Hepatic stellate cell (primary cell): Measurements from ENCODE around the gene VRK2.
"Not testable (repeated sequence)": the region's sequence is repeated elsewhere in the genome, so short reads cannot be mapped to it uniquely, and the experiment has no call there.

Experiments used
- DNase-seq: peaks from one replicate; pipeline ENCODE4 v3.0.0; 2011; ENCODE audit warnings: low spot score

VRK2 gene

GRCh38 chr2:58168130-58168529 lies 121.5 kb downstream of the VRK2 start:
- not testable (repeated sequence) for DNase-seq

- not testable (repeated sequence) for DNase-seq
Observed at GRCh38 chr2:58169845-58170244, 123.2 kb downstream of the VRK2 start.

GRCh38 chr2:58170334-58170933 lies 123.8 kb downstream of the VRK2 start:
- not testable (repeated sequence) for DNase-seq

- DNase-seq: not testable (repeated sequence)
Observed at GRCh38 chr2:58171831-58172230, 125.2 kb downstream of the VRK2 start.

- DNase-seq: not testable (repeated sequence)
Observed at GRCh38 chr2:58177187-58177586, 130.6 kb downstream of the VRK2 start.

GRCh38 chr2:58180175-58180574 lies 133.6 kb downstream of the VRK2 start:
- DNase-seq: not testable (repeated sequence)

GRCh38 chr2:58180635-58181034 lies 134.0 kb downstream of the VRK2 start:
- DNase-seq: no peak

- DNase-seq: no peak
Observed at GRCh38 chr2:58182527-58182926, 135.9 kb downstream of the VRK2 start.

- no peak for DNase-seq
Observed at GRCh38 chr2:58186501-58186900, 139.9 kb downstream of the VRK2 start.

GRCh38 chr2:58187022-58187421 lies 140.4 kb downstream of the VRK2 start:
- not testable (repeated sequence) for DNase-seq

- DNase-seq: no peak
Observed at GRCh38 chr2:58194458-58194857, 147.9 kb downstream of the VRK2 start.

- no peak for DNase-seq
Observed at GRCh38 chr2:58195662-58196061, 149.1 kb downstream of the VRK2 start.

GRCh38 chr2:58197894-58198293 lies 151.3 kb downstream of the VRK2 start:
- no peak for DNase-seq

GRCh38 chr2:58202404-58202803 lies 155.8 kb downstream of the VRK2 start:
- no peak for DNase-seq

- no peak for DNase-seq
Observed at GRCh38 chr2:58203018-58203417, 156.4 kb downstream of the VRK2 start.

GRCh38 chr2:58204195-58204959 lies 157.8 kb downstream of the VRK2 start:
- DNase-seq: no peak

GRCh38 chr2:58206785-58207184 lies 160.2 kb downstream of the VRK2 start:
- no peak for DNase-seq

- DNase-seq: no peak
Observed at GRCh38 chr2:58207189-58207588, 160.6 kb downstream of the VRK2 start.
